ENCODE measurements around the gene PALM. TPM values are rescaled to one million over a fixed set of nuclear protein-coding genes. Genes with fewer than 3 reads are reported as not detected.

The PALM gene
- total RNA-seq, 1 experiment from 2014 or later: 22.1 TPM

DNA sequence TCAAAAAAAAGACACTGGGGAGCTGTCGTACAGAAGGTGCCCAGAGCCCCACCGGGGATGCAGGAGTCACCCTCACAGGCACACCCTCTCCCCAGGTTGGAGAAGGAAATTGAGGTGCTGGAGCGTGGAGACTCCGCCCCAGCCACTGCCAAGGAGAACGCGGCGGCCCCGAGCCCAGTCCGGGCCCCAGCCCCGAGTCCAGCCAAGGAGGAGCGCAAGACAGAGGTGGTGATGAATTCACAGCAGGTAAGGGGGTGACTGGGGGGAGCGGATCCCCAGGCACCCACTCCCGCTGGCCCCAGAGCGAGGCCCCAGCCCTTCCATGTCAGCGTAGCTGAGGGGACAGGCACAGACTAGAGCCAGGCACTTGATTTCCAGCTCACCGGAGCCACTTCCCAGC, 22.3 kb downstream of the PALM start:
- no peak overlapping the region for H3K4me3 Mint-ChIP-seq
- H3K27ac Mint-ChIP-seq: no peak overlapping the region
- H3K4me1 Mint-ChIP-seq: no peaks in the 10 kb centered on the region
- POLR2A ChIA-PET: no interaction called here
- DNase-seq (ENCODE audit: low spot score) (no peak), ATAC-seq (no peak)
- H3K27me3 Mint-ChIP-seq (ENCODE audit: low read depth): no peaks in the 10 kb centered on the region
- no peaks in the 10 kb centered on the region for H3K9me3 Mint-ChIP-seq
- CTCF ChIA-PET: interaction anchor here (0.6 to 1.0 kb wide), 3 partner anchors 8 to 133 kb away, joined by 3 read pairs; no protein-coding TSS in a partner anchor
- TF ChIP-seq ZSCAN18 (CRISPR knock-in tag; IDR thresholded peaks at IDR 0.05) (no peak), AR (CRISPR knock-in tag; IDR thresholded peaks at IDR 0.05) (no peak), ZNF138 (CRISPR knock-in tag; conservative IDR thresholded peaks at IDR 0.05) (no peak), ATF1 (CRISPR knock-in tag; IDR thresholded peaks at IDR 0.05) (no peak), ZNF512 (CRISPR knock-in tag; IDR thresholded peaks at IDR 0.05; ENCODE audit: borderline replicate concordance) (no peak), ZNF671 (CRISPR knock-in tag; IDR thresholded peaks at IDR 0.05) (no peak)
- TF ChIP-seq, protein P1, sequence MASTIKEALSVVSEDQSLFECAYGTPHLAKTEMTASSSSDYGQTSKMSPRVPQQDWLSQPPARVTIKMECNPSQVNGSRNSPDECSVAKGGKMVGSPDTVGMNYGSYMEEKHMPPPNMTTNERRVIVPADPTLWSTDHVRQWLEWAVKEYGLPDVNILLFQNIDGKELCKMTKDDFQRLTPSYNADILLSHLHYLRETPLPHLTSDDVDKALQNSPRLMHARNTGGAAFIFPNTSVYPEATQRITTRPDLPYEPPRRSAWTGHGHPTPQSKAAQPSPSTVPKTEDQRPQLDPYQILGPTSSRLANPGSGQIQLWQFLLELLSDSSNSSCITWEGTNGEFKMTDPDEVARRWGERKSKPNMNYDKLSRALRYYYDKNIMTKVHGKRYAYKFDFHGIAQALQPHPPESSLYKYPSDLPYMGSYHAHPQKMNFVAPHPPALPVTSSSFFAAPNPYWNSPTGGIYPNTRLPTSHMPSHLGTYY (CRISPR knock-in tag; IDR thresholded peaks at IDR 0.05): no peak
- TF ChIP-seq, protein P2, sequence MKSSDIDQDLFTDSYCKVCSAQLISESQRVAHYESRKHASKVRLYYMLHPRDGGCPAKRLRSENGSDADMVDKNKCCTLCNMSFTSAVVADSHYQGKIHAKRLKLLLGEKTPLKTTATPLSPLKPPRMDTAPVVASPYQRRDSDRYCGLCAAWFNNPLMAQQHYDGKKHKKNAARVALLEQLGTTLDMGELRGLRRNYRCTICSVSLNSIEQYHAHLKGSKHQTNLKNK (CRISPR knock-in tag; IDR thresholded peaks at IDR 0.05): no peak
- H3K36me3 Mint-ChIP-seq: no peaks in the 10 kb centered on the region

DNA sequence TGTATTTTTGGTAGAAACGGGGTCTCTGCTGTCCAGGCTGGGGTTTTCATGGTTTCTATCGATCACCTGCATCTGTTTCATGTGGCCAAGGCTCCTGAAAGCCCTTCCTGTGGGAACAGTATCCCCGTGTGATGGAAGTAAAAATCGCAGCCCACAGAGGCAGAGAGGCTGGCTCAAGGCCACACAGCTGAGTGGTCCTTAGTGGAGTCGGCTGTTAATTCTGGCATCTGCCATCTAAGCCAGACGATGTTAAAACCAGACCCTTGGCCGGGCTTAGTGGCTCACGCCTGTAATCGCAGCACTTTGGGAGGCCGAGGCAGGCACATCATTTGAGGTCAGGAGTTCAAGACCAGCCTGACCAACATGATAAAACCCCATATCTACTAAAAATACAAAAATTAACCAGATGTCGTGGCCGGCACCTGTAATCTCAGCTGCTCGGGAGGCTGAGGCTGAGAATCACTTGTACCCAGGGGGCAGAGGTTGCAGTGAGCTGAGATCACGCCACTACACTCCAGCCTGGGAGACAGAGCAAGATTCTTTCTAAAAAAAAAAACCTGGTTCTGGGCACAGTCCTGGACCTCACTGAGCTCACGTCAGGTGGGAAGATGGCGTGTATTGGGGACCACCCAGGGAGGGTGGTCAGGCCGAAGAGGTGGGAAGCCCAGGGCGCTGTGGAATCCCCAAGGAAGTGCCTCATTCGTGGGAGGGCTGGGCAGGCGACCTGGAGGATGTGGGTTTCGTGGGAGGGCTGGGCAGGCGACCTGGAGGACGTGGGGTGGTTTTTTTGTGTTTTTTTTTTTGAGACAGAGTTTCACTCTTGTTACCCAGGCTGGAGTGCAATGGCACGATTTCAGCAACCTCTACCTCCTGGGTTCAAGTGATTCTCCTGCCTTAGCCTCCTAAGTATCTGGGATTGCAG, 23.7 kb downstream of the PALM start:
- DNase-seq (ENCODE audit: low spot score): no peak
- no peaks in the 10 kb centered on the region for H3K36me3 Mint-ChIP-seq
- no peaks in the 10 kb centered on the region for H3K27me3 Mint-ChIP-seq (ENCODE audit: low read depth)
- no peak for ATAC-seq
- H3K9me3 Mint-ChIP-seq: no peaks in the 10 kb centered on the region
- no peak for TF ChIP-seq PRRX2 (CRISPR knock-in tag; IDR thresholded peaks at IDR 0.05)
- no peak for TF ChIP-seq TP53 (CRISPR knock-in tag; IDR thresholded peaks at IDR 0.05)
- TF ChIP-seq, protein P3, sequence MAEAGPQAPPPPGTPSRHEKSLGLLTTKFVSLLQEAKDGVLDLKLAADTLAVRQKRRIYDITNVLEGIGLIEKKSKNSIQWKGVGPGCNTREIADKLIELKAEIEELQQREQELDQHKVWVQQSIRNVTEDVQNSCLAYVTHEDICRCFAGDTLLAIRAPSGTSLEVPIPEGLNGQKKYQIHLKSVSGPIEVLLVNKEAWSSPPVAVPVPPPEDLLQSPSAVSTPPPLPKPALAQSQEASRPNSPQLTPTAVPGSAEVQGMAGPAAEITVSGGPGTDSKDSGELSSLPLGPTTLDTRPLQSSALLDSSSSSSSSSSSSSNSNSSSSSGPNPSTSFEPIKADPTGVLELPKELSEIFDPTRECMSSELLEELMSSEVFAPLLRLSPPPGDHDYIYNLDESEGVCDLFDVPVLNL (CRISPR knock-in tag; IDR thresholded peaks at IDR 0.05; ENCODE audit: borderline replicate concordance, low read depth): no peak
- no peak for TF ChIP-seq NFATC4 (CRISPR knock-in tag; IDR thresholded peaks at IDR 0.05)
- TF ChIP-seq SP1 (CRISPR knock-in tag; conservative IDR thresholded peaks at IDR 0.05): no peak
- TF ChIP-seq ZNF121 (CRISPR knock-in tag; IDR thresholded peaks at IDR 0.05): no peak
- TF ChIP-seq, protein P2 (CRISPR knock-in tag; IDR thresholded peaks at IDR 0.05): no peak
- TF ChIP-seq AFF4 (CRISPR knock-in tag; IDR thresholded peaks at IDR 0.05; ENCODE audit: borderline replicate concordance): no peak
- POLR2A ChIA-PET: no interaction called here
- CTCF ChIA-PET: interaction anchor here (1.8 kb wide), 1 partner anchor 55 kb away, joined by 16 read pairs; no protein-coding TSS in a partner anchor
- H3K4me1 Mint-ChIP-seq: no peaks in the 10 kb centered on the region
- H3K27ac Mint-ChIP-seq: no peak overlapping the region
- no peak overlapping the region for H3K4me3 Mint-ChIP-seq

Measured in WTC11 (cell line).